GM13976 (cell line): ENCODE data around the gene POP4.
A peak's percentile ranks its signal among the peaks of the same experiment; 100 is the strongest.

Experiments used
- DNase-seq: peaks from one replicate; pipeline ENCODE4 v3.0.0; 2012; ENCODE audit warnings: low spot score
- in situ Hi-C: fragments of 300-500 bp; cut with MboI; formaldehyde crosslinking; loops from one replicate; pipeline ENCODE4 v1.12.0; 2022; ENCODE audit warnings: low sequenced_read_pairs, mixed read lengths, inconsistent platforms; ENCODE audit not compliant: unreplicated experiment
- TF ChIP-seq, protein P1 (sequence below): IDR thresholded peaks from 2 replicates; pipeline ENCODE4 v1.5.1; 2012; ENCODE audit warnings: borderline replicate concordance, mild to moderate bottlenecking; ENCODE audit not compliant: insufficient read depth; ENCODE audit errors: extremely low read depth, missing control alignments, control extremely low read depth

Gene POP4

DNA sequence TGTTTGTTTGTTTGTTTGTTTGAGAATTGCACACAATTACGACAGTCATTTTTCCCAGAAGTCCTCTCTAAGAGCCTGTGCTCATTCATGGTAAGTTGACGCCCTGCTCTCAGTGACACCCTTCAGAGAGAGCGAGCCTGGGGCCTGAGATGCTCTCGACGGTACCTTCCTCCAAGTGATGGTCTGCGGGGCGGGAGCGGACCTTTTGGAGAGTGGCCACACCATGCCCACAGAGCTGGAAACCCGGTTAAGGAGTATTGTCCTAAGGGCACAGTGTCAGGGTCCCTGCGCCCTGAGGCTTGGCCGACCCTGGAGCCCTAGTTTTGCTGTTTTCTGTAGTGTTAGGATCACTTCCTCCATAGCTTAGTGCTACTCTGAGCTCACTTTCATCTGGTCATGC lies 3.6 kb downstream of the POP4 start:
- DNase-seq = no peak
- TF ChIP-seq, protein P1, sequence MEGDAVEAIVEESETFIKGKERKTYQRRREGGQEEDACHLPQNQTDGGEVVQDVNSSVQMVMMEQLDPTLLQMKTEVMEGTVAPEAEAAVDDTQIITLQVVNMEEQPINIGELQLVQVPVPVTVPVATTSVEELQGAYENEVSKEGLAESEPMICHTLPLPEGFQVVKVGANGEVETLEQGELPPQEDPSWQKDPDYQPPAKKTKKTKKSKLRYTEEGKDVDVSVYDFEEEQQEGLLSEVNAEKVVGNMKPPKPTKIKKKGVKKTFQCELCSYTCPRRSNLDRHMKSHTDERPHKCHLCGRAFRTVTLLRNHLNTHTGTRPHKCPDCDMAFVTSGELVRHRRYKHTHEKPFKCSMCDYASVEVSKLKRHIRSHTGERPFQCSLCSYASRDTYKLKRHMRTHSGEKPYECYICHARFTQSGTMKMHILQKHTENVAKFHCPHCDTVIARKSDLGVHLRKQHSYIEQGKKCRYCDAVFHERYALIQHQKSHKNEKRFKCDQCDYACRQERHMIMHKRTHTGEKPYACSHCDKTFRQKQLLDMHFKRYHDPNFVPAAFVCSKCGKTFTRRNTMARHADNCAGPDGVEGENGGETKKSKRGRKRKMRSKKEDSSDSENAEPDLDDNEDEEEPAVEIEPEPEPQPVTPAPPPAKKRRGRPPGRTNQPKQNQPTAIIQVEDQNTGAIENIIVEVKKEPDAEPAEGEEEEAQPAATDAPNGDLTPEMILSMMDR = no peak
- in situ Hi-C loops = loop anchor here (10.0 kb wide), 1 partner anchor 75 kb away; no protein-coding TSS in a partner anchor

DNA sequence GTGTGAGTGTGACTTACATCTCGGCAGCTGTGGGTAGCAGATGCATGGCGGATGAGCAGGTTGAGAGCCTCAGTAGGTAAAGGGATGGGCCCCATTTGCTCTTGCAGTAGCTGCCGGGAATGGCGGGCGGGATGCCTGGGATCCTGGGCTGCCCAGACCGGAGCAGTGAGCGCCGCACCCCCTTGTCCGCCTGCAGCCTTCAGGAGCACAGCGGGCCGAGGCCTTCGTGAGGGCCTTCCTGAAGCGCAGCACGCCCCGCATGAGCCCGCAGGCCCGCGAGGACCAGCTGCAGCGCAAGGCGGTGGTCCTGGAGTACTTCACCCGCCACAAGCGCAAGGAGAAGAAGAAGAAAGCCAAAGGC lies 4.1 kb downstream of the POP4 start:
- in situ Hi-C loops = loop anchor here (10.0 kb wide), 1 partner anchor 75 kb away; no protein-coding TSS in a partner anchor
- TF ChIP-seq, protein P1 = no peak
- DNase-seq = no peak

DNA sequence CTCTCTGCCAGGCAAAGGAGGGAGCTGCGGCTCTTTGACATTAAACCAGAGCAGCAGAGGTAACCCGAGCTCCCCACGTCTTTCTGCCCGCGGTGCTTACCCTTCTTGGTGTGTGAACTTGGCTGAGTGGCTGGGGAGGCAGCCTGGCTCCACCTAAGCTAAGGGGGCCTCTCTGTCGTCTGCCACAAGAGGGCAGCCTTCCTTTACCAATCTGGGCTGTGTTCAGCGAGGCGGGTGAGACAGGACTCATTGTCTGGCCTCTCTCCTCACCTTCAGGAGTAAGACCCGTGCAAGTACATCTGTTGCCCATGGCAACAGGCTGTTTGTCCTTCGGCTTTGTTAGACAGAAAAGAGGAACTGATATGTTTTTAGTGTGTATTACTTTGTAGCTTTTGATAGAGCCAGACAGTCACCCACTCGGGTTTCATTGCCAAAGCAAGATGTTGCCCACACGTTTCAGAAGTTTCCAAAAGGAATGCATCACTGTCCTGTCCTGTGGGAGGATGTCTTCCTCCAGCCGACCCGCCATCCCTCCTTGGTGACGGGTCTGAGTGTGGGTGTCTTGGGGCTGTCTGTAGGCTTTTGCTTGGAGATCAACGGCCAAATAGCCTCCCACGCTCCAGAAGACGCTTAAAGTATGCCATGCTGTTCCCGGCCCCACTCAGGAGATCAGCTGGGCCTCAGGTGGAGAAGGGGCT lies 4.6 kb downstream of the POP4 start:
- in situ Hi-C loops = loop anchor here (10.0 kb wide), 1 partner anchor 74 kb away; no protein-coding TSS in a partner anchor
- TF ChIP-seq, protein P1 = peak; percentile 95
- peak; percentile 92 for DNase-seq

DNA sequence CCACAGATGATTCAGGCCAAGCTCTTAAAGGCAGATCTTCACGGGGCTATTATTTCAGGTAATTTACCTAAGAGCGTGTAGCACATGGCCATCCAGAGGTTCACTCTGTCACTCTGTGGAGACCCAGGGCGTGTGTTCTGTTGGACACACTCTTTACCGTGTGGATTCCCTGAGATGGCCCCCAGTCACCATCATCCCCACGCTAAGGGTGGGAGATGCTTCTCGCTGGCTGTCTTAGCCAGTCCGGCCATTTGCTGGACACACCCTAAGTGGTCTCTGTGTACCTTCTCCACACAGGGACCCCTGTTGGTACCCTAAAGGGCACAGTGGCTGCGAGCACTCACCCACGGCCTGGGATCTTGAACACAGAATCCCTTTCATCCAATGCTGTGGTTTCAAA lies 6.0 kb downstream of the POP4 start:
- DNase-seq = no peak
- TF ChIP-seq, protein P1 = no peak
- in situ Hi-C loops = loop anchor here (10.0 kb wide), 1 partner anchor 73 kb away; no protein-coding TSS in a partner anchor

DNA sequence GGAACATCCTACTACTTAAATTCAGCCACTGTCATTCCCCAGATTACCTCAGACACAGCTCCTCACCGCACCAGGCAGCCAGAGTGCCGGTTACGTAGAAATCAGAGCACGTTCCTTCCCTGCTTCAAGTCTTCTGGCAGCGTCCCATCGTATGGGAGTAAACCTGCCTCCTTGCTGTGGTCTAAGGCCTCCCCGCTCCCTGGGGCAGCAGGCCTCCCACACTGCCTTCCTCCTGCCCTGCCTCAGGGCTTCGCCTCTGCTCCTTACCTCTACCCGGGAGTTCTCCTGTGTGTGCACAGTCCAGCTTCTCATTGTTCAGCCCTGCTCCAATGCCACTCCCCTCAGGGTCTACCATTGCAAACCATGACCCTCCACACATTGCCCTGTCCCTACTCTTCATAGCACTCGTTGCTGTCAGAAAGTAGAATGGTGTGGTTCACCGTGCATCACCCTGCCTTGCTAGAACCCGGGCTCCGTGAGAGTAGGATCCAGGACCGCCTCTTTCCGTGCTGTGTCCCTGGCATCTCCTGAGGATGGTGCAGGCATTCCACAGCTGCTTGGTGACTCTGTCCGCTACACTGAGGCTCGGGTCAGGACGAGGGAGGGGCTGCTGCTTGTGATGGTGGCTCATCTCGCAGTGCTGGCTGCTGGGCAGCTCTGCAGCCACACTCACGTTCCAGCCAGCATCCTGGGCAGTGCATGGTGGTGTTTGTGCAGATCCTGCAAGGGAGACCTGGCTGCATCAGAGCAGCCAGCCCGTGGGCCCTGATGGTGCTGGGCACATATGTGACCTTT lies 6.9 kb downstream of the POP4 start:
- no peak for DNase-seq
- in situ Hi-C loops = loop anchor here (10.0 kb wide), 1 partner anchor 72 kb away; no protein-coding TSS in a partner anchor
- TF ChIP-seq, protein P1 = no peak

DNA sequence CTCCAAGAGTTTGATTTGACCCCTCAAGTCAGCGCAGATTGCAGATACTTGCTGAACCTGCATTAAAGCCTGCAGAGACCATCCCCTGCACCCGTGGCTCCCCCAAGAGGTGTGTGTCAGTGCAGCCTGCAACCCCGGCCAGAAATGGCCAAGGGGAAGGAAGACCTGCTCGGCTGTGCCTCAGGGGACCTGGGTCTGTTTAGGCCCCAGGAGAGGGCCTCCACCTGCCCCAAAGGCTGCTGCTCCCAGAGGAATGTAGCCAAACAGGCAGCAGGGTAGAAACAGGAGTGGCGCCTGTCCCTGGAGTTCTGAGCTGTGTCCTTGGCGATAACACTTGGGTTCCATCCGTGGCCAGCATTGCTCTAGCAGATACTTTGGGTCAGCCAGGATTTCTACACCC lies 8.0 kb downstream of the POP4 start:
- in situ Hi-C loops = loop anchor here (10.0 kb wide), 1 partner anchor 71 kb away; no protein-coding TSS in a partner anchor
- DNase-seq = no peak
- TF ChIP-seq, protein P1 = no peak
